Calu3 (cell line): ENCODE results near the gene RASSF6. TPM values are rescaled to one million over a fixed set of nuclear protein-coding genes. Genes with fewer than 3 reads are reported as not detected.

ENCODE experiments used
- BruUV-seq: library from RNA; stranded (reverse); fragments of 400-500 nt; replicated peaks from 2 replicates; lab custom pipeline; 2021; lab: Mats Ljungman, UMichigan
- CTCF ChIA-PET: fragments of 300-600 bp; sonication (Branson Sonifier 250); formaldehyde crosslinking; loops from one replicate; lab custom pipeline; 2022; ENCODE audit warnings: antibody characterized with exemption; lab: Charles Lee
- DNase-seq: peaks from one replicate; pipeline ENCODE4 v3.0.0; 2022
- H3K27ac Mint-ChIP-seq: one replicate; pipeline ENCODE4 v1.8.0; 2022; ENCODE audit warnings: mixed read lengths; ENCODE audit not compliant: unreplicated experiment
- H3K27me3 Mint-ChIP-seq: one replicate; pipeline ENCODE4 v1.8.0; 2022; ENCODE audit warnings: mixed read lengths; ENCODE audit not compliant: unreplicated experiment
- H3K36me3 Mint-ChIP-seq: one replicate; pipeline ENCODE4 v1.8.0; 2022; ENCODE audit warnings: mild to moderate bottlenecking, moderate library complexity, mixed read lengths; ENCODE audit not compliant: insufficient read depth, unreplicated experiment
- H3K4me1 Mint-ChIP-seq: one replicate; pipeline ENCODE4 v1.8.0; 2022; ENCODE audit warnings: mild to moderate bottlenecking, low read depth, mixed read lengths; ENCODE audit not compliant: unreplicated experiment
- H3K4me3 Mint-ChIP-seq: one replicate; pipeline ENCODE4 v1.8.0; 2022; ENCODE audit warnings: mild to moderate bottlenecking, low read depth, moderate library complexity, mixed read lengths; ENCODE audit not compliant: unreplicated experiment
- H3K9me3 Mint-ChIP-seq: one replicate; pipeline ENCODE4 v1.8.0; 2022; ENCODE audit warnings: low read depth, mixed read lengths; ENCODE audit not compliant: unreplicated experiment
- intact Hi-C: fragments of 100-400 bp; cut with micrococcal nuclease; formaldehyde crosslinking; loops from one replicate; pipeline ENCODE4 v1.10.0; 2022; ENCODE audit not compliant: unreplicated experiment
- total RNA-seq: library from RNA; stranded (reverse); gene quantifications from 2 replicates; pipeline ENCODE4 v1.2.3, GENCODE V29; 2022
- TF ChIP-seq, protein P1 (sequence below): fragments of 200-600 bp; IDR thresholded peaks from one replicate; pipeline ENCODE4 v1.8.0; 2022; ENCODE audit warnings: antibody characterized with exemption; ENCODE audit not compliant: unreplicated experiment

Gene RASSF6
- total RNA-seq, 1 experiment from 2014 or later, result 12.8 TPM

DNA sequence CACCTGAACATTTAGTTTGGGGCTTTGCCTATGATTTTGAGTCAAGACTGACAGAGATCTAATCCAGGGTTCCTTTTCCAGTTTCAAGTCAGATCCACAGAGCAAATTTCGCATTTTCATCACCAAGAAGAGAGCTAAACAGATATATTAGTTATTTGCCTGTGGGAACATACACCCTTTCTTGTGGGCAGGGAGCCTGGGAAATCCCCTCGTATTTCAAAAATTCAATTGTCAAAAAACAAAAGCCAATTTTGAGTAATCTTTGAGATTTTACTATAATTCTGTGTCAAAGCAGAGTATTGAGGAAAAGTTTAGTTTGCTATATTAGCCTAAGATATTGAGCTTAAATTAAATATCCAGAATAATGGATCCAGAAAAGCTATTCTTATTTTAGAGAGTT, 82.1 kb downstream of the RASSF6 start:
- TF ChIP-seq, protein P1, sequence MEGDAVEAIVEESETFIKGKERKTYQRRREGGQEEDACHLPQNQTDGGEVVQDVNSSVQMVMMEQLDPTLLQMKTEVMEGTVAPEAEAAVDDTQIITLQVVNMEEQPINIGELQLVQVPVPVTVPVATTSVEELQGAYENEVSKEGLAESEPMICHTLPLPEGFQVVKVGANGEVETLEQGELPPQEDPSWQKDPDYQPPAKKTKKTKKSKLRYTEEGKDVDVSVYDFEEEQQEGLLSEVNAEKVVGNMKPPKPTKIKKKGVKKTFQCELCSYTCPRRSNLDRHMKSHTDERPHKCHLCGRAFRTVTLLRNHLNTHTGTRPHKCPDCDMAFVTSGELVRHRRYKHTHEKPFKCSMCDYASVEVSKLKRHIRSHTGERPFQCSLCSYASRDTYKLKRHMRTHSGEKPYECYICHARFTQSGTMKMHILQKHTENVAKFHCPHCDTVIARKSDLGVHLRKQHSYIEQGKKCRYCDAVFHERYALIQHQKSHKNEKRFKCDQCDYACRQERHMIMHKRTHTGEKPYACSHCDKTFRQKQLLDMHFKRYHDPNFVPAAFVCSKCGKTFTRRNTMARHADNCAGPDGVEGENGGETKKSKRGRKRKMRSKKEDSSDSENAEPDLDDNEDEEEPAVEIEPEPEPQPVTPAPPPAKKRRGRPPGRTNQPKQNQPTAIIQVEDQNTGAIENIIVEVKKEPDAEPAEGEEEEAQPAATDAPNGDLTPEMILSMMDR, result no peak
- Mint-ChIP-seq H3K27me3 (no peaks in the 10 kb centered on the region), H3K9me3 (no peaks in the 10 kb centered on the region), H3K36me3 (no peaks in the 10 kb centered on the region), H3K4me1 (no peaks in the 10 kb centered on the region), H3K4me3 (no peak overlapping the region), H3K27ac (no peak overlapping the region)
- no peak for DNase-seq
- intact Hi-C loops, result no loop called here
- BruUV-seq, result no TSS peak
- CTCF ChIA-PET, result no interaction called here

DNA sequence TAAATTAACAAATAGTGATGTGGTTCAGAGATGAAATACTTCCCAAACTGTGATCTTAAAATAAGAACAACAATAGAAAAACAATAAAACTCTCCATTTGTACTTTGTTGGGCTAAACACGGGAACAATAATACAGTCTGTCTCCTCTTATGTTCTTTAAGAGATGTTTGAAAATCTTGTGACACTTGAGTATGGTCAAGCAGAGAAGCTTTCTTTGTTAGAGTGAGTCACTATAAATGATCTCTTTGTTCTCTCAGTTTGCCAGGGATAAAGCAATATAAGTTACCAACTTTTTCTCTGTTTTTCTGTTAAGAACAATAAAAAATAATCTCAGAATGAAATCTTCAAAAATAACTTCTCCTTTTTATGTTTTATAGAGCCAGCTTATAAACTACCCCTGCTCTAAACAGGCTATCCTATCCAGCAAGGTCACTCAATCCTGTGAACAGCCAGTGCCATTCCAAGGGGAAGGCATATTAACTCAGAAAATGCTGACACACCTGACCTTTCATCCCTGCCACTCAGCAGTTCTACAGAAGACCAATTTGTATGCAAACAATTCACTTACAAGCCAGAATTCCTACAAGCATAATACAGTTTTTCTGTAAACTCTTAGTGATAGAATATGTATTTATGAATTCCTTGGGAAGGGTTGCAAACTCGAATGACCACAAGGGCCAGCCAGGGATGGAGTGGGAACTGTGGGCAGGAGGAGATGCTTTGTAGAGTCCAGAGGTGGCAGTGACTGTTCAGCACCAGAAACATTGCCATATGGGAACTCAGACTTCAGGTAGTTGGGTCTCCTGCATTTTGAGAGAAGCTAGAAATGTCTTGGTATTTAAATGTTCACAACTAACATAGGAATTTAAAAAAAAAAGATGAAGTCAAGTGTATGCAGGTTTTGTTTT, 86.5 kb downstream of the RASSF6 start:
- no TSS peak for BruUV-seq
- intact Hi-C loops, result no loop called here
- no peaks in the 10 kb centered on the region for H3K27me3 Mint-ChIP-seq
- H3K9me3 Mint-ChIP-seq, result no peaks in the 10 kb centered on the region
- DNase-seq, result no peak
- CTCF ChIA-PET, result no interaction called here
- H3K36me3 Mint-ChIP-seq, result no peaks in the 10 kb centered on the region
- no peaks in the 10 kb centered on the region for H3K4me1 Mint-ChIP-seq
- H3K27ac Mint-ChIP-seq, result no peak overlapping the region
- TF ChIP-seq, protein P1, result no peak
- H3K4me3 Mint-ChIP-seq, result no peak overlapping the region

DNA sequence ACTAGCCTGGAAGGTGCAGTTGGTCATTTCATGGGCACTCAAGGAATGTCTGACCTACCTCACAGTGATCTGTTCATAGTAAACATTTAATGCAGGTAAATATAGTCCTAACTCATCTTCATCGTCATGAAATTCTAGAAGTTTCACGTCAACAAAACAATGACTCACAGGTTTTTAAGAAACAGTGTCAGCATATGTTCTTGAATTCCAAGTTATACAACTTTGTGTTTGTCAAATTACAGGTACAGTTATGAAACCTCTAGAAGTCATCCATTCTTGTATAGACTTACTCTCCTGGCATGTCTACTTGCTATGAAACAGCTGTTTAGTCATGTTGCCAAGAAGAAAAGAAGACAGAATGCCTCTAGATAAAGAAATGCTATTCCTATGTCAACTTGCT, 92.1 kb downstream of the RASSF6 start:
- H3K4me1 Mint-ChIP-seq, result no peaks in the 10 kb centered on the region
- no TSS peak for BruUV-seq
- DNase-seq, result no peak
- H3K9me3 Mint-ChIP-seq, result no peaks in the 10 kb centered on the region
- no peaks in the 10 kb centered on the region for H3K36me3 Mint-ChIP-seq
- TF ChIP-seq, protein P1, result no peak
- CTCF ChIA-PET, result no interaction called here
- H3K4me3 Mint-ChIP-seq, result no peak overlapping the region
- no peaks in the 10 kb centered on the region for H3K27me3 Mint-ChIP-seq
- intact Hi-C loops, result no loop called here
- H3K27ac Mint-ChIP-seq, result no peak overlapping the region

DNA sequence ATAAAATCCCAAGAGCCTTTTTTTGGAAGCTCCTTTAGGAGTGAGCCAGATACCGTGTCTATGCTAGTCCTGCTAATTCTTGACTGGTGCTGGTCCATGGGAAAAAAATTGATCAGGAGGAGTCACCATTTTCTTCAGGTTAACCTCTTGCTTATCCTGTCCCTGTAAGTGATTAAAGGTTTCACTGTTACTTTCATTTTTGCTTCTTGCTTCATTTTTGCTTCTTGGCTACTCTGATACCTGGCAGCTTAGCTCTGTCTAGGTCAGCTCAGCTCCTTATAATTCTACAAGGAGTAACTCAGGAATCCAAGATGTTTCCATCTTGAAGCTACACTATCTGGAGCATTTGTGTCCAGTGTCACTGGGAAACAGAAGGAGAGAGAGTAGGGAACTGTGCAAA, 93.0 kb downstream of the RASSF6 start:
- no peaks in the 10 kb centered on the region for H3K36me3 Mint-ChIP-seq
- H3K27ac Mint-ChIP-seq, result no peak overlapping the region
- DNase-seq, result no peak
- intact Hi-C loops, result no loop called here
- BruUV-seq, result no TSS peak
- no peaks in the 10 kb centered on the region for H3K9me3 Mint-ChIP-seq
- H3K27me3 Mint-ChIP-seq, result no peaks in the 10 kb centered on the region
- CTCF ChIA-PET, result no interaction called here
- H3K4me3 Mint-ChIP-seq, result no peak overlapping the region
- TF ChIP-seq, protein P1, result no peak
- H3K4me1 Mint-ChIP-seq, result no peaks in the 10 kb centered on the region
